GF-D8 (cell line): ENCODE results near the gene GATAD2A.
"Not testable (repeated sequence)": the region's sequence is repeated elsewhere in the genome, so short reads cannot be mapped to it uniquely, and the experiment has no call there.

Experiments used
- DNase-seq: peaks from one replicate; lab custom pipeline; 2025; lab: John Stamatoyannopoulos, UW

Gene GATAD2A

GRCh38 chr19:19447536-19448237 lies 42.2 kb downstream of the GATAD2A start:
- DNase-seq, result no peak

GRCh38 chr19:19448238-19448544 lies 42.7 kb downstream of the GATAD2A start:
- DNase-seq, result no peak

- no peak for DNase-seq
Measured at GRCh38 chr19:19451429-19452242, 46.2 kb downstream of the GATAD2A start.

- no peak for DNase-seq
Measured at GRCh38 chr19:19452243-19453124, 47.0 kb downstream of the GATAD2A start.

GRCh38 chr19:19453125-19453454 lies 47.6 kb downstream of the GATAD2A start:
- no peak for DNase-seq

GRCh38 chr19:19455166-19455919 lies 49.9 kb downstream of the GATAD2A start:
- not testable (repeated sequence) for DNase-seq

- no peak for DNase-seq
Measured at GRCh38 chr19:19457671-19458070, 52.2 kb downstream of the GATAD2A start.

- no peak for DNase-seq
Measured at GRCh38 chr19:19458110-19458816, 52.8 kb downstream of the GATAD2A start.

- DNase-seq, result no peak
Measured at GRCh38 chr19:19459073-19459472, 53.6 kb downstream of the GATAD2A start.

- DNase-seq, result peak; percentile 67
Measured at GRCh38 chr19:19459707-19460251, 54.3 kb downstream of the GATAD2A start.

- DNase-seq, result peak; percentile 32
Measured at GRCh38 chr19:19460258-19460731, 54.8 kb downstream of the GATAD2A start.

GRCh38 chr19:19460761-19461265 lies 55.3 kb downstream of the GATAD2A start:
- DNase-seq, result peak; percentile 15

- DNase-seq, result no peak
Measured at GRCh38 chr19:19461306-19461670, 55.8 kb downstream of the GATAD2A start.

GRCh38 chr19:19461671-19462622 lies 56.5 kb downstream of the GATAD2A start:
- DNase-seq, result no peak

GRCh38 chr19:19463348-19464117 lies 58.1 kb downstream of the GATAD2A start:
- no peak for DNase-seq

GRCh38 chr19:19464339-19465098 lies 59.0 kb downstream of the GATAD2A start:
- no peak for DNase-seq

- no peak for DNase-seq
Measured at GRCh38 chr19:19465436-19466070, 60.1 kb downstream of the GATAD2A start.
